Fibroblast of lung (primary cell): ENCODE measurements around the gene LRMDA. TPM values are rescaled to one million over a fixed set of nuclear protein-coding genes. Genes with fewer than 3 reads are reported as not detected.

ENCODE experiments used
- DNase-seq, 2 donors: peaks; one replicate each; pipeline versions ENCODE4 v3.0.0 to v3.0.0-alpha.2; 2010; ENCODE audit warnings: low read depth in 2 of 2
- H2AFZ ChIP-seq: 2 replicates; pipeline ENCODE4 v1.5.1; 2012; ENCODE audit warnings: low read length, control low read depth, inconsistent platforms
- H3K27ac ChIP-seq: 2 replicates; pipeline ENCODE4 v1.5.1; 2011; ENCODE audit warnings: low read length, control low read depth; ENCODE audit not compliant: insufficient read depth
- H3K27me3 ChIP-seq: 2 replicates; pipeline ENCODE4 v1.5.1; 2011; ENCODE audit warnings: mild to moderate bottlenecking, low read length; ENCODE audit not compliant: control insufficient read depth, insufficient read depth
- H3K36me3 ChIP-seq: 2 replicates; pipeline ENCODE4 v1.5.1; 2011; ENCODE audit warnings: low read length; ENCODE audit not compliant: control insufficient read depth, insufficient read depth
- H3K4me1 ChIP-seq: 2 replicates; pipeline ENCODE4 v1.5.1; 2011; ENCODE audit warnings: low read length; ENCODE audit not compliant: control insufficient read depth, insufficient read depth; ENCODE audit errors: extremely low read depth
- H3K4me2 ChIP-seq: 2 replicates; pipeline ENCODE4 v1.5.1; 2011; ENCODE audit warnings: low read length, control low read depth; ENCODE audit not compliant: insufficient read depth; ENCODE audit errors: extremely low read depth
- H3K4me3 ChIP-seq, 4 experiments: fragments of 200-600 bp in 1 of 4; sonication (generic) in 1 of 4; replicated peaks in 1 of 4; 2 replicates each; pipeline ENCODE4 v1.5.1; 2011 to 2016; ENCODE audit warnings: low read length in 4 of 4, low read depth in 3 of 4, mild to moderate bottlenecking in 3 of 4, control low read depth in 2 of 4, inconsistent platforms in 1 of 4, mixed read lengths in 1 of 4; ENCODE audit not compliant: insufficient read depth in 1 of 4; ENCODE audit errors: control extremely low read depth in 1 of 4
- H3K79me2 ChIP-seq: 2 replicates; pipeline ENCODE4 v1.5.1; 2012; ENCODE audit warnings: mild to moderate bottlenecking, low read length, inconsistent platforms; ENCODE audit not compliant: control insufficient read depth, insufficient read depth
- H3K9ac ChIP-seq: 2 replicates; pipeline ENCODE4 v1.5.1; 2011; ENCODE audit warnings: mild to moderate bottlenecking, low read length, control low read depth; ENCODE audit not compliant: insufficient read depth
- H3K9me3 ChIP-seq: 2 replicates; pipeline ENCODE4 v1.5.1; 2012; ENCODE audit warnings: low read depth, low read length; ENCODE audit not compliant: control insufficient read depth, insufficient read depth
- H4K20me1 ChIP-seq: 2 replicates; pipeline ENCODE4 v1.5.1; 2011; ENCODE audit warnings: low read length; ENCODE audit not compliant: control insufficient read depth, insufficient read depth; ENCODE audit errors: extremely low read depth
- EZH2 ChIP-seq: IDR thresholded peaks from 2 replicates; pipeline ENCODE4 v1.5.1; 2012; ENCODE audit warnings: low read length, control low read depth, mild to moderate bottlenecking; ENCODE audit errors: missing control alignments
- polyA plus RNA-seq, 2 donors: library from polyadenylated mRNA; depleted of rRNA in 1 of 2; stranded (reverse) in 1 of 2; unstranded in 1 of 2; fragments of >200 nt; gene quantifications; 2 replicates each; pipeline ENCODE4 v1.2.1, GENCODE V29; 2011 to 2012; ENCODE audit warnings: missing spikeins in 1 of 2
- total RNA-seq: library from RNA; depleted of rRNA; stranded (reverse); fragments of >200 nt; gene quantifications from 2 replicates; pipeline ENCODE4 v1.2.1, GENCODE V29; 2014
- TF ChIP-seq, protein P1 (sequence below), 2 donors: IDR thresholded peaks in 1 of 2; conservative IDR thresholded peaks in 1 of 2; 1 replicate in 1 of 2; 2 replicates in 1 of 2; pipeline ENCODE4 v1.5.1; 2011 to 2012; ENCODE audit warnings: low read length in 2 of 2, control low read depth in 1 of 2, inconsistent platforms in 1 of 2, low read depth in 1 of 2, mild to moderate bottlenecking in 1 of 2

The LRMDA gene
- total and polyA plus RNA-seq, 2 donors (not counting 1 experiment from before 2014, with no cell fraction given): 1.7 to 2.0 TPM

DNA sequence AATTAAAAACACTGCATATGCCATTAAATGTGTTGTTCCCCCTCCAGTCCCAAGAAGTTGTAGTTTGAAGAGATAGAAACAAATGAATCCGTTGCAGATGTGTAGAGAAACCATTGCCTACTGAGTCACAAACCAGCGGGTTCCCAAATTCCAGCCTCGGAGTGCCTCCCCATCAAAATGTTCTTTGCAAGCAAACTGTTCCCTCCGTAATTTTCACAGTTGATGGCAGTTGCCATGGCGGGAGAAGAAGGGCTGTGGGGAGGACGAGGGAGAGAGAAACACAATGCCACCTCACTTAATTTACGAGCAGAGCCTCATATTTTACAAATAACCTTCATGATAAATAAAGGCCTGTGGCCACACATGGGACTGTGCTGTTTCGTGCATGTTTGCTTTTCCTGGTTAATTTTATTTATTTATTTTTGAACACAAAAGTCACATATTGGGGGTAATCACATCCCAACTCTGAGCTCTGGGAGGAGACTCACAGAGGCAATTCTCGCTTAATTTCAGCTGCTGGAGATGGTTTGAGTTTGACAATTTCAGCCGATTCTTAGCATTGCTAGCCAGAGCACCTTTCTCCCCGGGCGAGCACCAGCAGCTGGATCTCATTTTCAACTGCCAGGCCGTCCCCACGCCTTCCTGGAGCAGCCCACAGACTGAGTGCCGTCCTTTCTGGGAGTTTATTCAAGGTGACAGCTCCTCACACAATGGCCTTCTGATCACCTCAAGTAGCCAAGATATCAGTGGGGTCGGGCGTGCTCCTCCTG is 1122.0 kb downstream of the LRMDA start:
- H3K27ac ChIP-seq: no peak overlapping the region
- H3K4me1 ChIP-seq: peaks cover 10% of the 10 kb centered on the region
- TF ChIP-seq EZH2: no peak
- TF ChIP-seq, protein P1, sequence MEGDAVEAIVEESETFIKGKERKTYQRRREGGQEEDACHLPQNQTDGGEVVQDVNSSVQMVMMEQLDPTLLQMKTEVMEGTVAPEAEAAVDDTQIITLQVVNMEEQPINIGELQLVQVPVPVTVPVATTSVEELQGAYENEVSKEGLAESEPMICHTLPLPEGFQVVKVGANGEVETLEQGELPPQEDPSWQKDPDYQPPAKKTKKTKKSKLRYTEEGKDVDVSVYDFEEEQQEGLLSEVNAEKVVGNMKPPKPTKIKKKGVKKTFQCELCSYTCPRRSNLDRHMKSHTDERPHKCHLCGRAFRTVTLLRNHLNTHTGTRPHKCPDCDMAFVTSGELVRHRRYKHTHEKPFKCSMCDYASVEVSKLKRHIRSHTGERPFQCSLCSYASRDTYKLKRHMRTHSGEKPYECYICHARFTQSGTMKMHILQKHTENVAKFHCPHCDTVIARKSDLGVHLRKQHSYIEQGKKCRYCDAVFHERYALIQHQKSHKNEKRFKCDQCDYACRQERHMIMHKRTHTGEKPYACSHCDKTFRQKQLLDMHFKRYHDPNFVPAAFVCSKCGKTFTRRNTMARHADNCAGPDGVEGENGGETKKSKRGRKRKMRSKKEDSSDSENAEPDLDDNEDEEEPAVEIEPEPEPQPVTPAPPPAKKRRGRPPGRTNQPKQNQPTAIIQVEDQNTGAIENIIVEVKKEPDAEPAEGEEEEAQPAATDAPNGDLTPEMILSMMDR (conservative IDR thresholded peaks at IDR 0.05 in 1 of 2, IDR thresholded peaks at IDR 0.05 in 1 of 2; ENCODE audit: low read depth in 1 of 2, low read length in 2 of 2): no peak
- no peaks in the 10 kb centered on the region for H3K27me3 ChIP-seq
- no peak overlapping the region for H2AFZ ChIP-seq
- H3K4me2 ChIP-seq: peak overlapping the region; percentile 26
- H4K20me1 ChIP-seq: no peaks in the 10 kb centered on the region
- no peaks in the 10 kb centered on the region for H3K79me2 ChIP-seq
- no peaks in the 10 kb centered on the region for H3K36me3 ChIP-seq
- no peak overlapping the region for H3K4me3 ChIP-seq
- no peaks in the 10 kb centered on the region for H3K9me3 ChIP-seq
- DNase-seq: no peak
- no peak overlapping the region for H3K9ac ChIP-seq

DNA sequence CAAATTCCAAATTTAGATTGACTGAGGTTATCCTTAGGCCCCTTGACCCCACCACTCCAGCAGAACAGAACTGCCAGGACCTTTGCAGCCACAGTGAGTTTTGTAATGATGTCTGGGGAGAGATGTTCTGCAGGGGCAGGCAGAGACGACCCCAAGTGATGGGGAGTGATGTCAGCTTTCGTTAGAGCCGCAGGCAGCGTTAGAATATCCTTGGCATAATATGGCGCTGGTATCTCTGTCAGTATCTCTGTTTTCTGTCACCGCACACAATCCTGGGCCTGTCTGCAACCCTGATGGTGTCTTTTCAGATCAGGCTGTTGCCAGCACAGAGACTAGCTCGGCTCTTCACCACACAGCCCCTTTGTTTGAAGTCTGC is 1122.6 kb downstream of the LRMDA start:
- no peak for TF ChIP-seq EZH2
- H3K27ac ChIP-seq: no peak overlapping the region
- no peak for DNase-seq
- H3K36me3 ChIP-seq: no peaks in the 10 kb centered on the region
- no peaks in the 10 kb centered on the region for H3K9me3 ChIP-seq
- no peaks in the 10 kb centered on the region for H3K79me2 ChIP-seq
- no peak overlapping the region for H3K4me2 ChIP-seq
- H2AFZ ChIP-seq: no peak overlapping the region
- H3K4me1 ChIP-seq: peaks cover 15% of the 10 kb centered on the region
- no peaks in the 10 kb centered on the region for H4K20me1 ChIP-seq
- H3K4me3 ChIP-seq: no peak overlapping the region
- H3K27me3 ChIP-seq: no peaks in the 10 kb centered on the region
- no peak overlapping the region for H3K9ac ChIP-seq

DNA sequence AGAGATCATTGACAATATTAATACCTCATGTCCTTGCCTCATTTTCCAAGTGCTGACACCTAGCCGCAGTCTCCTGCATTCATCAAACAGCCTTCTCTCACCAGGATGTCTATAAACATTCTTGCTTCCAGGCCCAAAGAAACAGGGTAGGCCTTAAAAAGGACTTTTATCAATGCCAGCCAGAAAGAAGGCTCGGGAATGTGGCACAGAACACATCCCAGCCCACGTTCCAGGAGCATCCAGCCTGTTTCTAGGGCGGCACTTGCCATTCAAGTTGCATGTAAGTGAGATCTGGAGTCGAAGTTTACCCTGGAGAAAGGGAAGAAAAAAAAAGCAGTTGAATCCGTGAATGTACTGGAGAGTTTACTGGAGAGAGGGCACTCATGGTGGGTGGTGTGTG is 1123.1 kb downstream of the LRMDA start:
- no peak overlapping the region for H3K27ac ChIP-seq
- DNase-seq: no peak

DNA sequence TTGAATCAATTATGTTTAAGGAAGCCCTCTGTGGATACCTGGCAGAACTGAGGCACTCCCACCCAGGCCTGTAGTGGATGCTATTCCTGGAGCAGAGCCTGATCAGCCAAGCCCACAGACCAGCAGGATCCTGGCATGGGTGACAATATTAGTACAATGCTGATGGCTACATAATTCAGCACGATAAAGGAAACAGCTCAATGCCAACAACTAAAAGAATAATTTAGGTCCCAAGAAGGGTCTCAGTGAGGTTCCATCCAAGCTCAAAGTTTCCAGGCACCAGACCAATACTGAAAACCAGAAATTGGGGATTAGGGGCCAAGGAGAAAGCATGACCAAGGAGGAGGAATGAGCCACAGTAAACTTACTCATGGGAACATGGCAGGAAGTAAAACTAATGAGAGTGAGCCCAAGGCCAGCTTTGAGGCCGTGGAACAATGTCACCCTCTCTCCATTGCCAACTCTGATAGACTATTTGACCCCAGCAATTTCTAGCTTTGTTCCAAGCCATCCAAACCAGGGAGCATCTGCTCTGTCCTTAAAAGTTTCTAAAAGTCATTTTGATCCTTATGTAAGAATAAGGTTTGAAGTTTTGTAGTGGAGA is 1123.7 kb downstream of the LRMDA start:
- Histone ChIP-seq H4K20me1 (no peaks in the 10 kb centered on the region), H3K4me1 (peaks cover 23% of the 10 kb centered on the region)

More for the DNA sequence above, 1123.1 kb downstream of the LRMDA start:
- no peak overlapping the region for H3K4me3 ChIP-seq
- H3K9ac ChIP-seq: no peak overlapping the region
- H4K20me1 ChIP-seq: no peaks in the 10 kb centered on the region
- peaks cover 18% of the 10 kb centered on the region for H3K4me1 ChIP-seq
- no peaks in the 10 kb centered on the region for H3K36me3 ChIP-seq
- H3K9me3 ChIP-seq: no peaks in the 10 kb centered on the region
- no peaks in the 10 kb centered on the region for H3K27me3 ChIP-seq
- no peak for TF ChIP-seq EZH2
- H3K4me2 ChIP-seq: no peak overlapping the region
- H3K79me2 ChIP-seq: no peaks in the 10 kb centered on the region
- H2AFZ ChIP-seq: no peak overlapping the region

More for the DNA sequence above, 1123.7 kb downstream of the LRMDA start:
- Histone ChIP-seq H3K27me3 (no peaks in the 10 kb centered on the region), H3K9ac (no peak overlapping the region), H3K9me3 (no peaks in the 10 kb centered on the region), H2AFZ (no peak overlapping the region), H3K4me2 (no peak overlapping the region), H3K27ac (no peak overlapping the region), H3K36me3 (no peaks in the 10 kb centered on the region), H3K79me2 (no peaks in the 10 kb centered on the region), H3K4me3 (no peak overlapping the region)
- no peak for DNase-seq
- TF ChIP-seq, protein P1 (conservative IDR thresholded peaks at IDR 0.05 in 1 of 2, IDR thresholded peaks at IDR 0.05 in 1 of 2; ENCODE audit: low read depth in 1 of 2, low read length in 2 of 2): no peak
- no peak for TF ChIP-seq EZH2
